Measurements from ENCODE around the gene PDZD7. TPM values are rescaled to one million over a fixed set of nuclear protein-coding genes. Genes with fewer than 3 reads are reported as not detected.

Gene PDZD7
- total and polyA plus RNA-seq, 4 donors, result 0.06 to 0.09 (median 0.07) TPM; not detected in 1

GRCh38 chr10:100983868-100984671 lies 46.9 kb downstream of the PDZD7 start:
- Histone ChIP-seq H3K27me3 (ENCODE audit: control insufficient read depth in 4 of 4, insufficient read depth in 4 of 4, low read length in 3 of 4) (no peaks in the 10 kb centered on the region), H3K4me1 (ENCODE audit: control insufficient read depth in 4 of 4, insufficient read depth in 4 of 4, low read length in 3 of 4) (peaks cover 4 to 33% (median 28%) of the 10 kb centered on the region in 4 donors), H3K36me3 (ENCODE audit: control insufficient read depth in 4 of 4, insufficient read depth in 3 of 4, low read depth in 1 of 4, low read length in 3 of 4) (peaks cover 2 to 32% (median 20%) of the 10 kb centered on the region in 4 donors), H3K9ac (ENCODE audit: low read depth in 1 of 2, low read length in 2 of 2) (no peak overlapping the region), H3K9me3 (ENCODE audit: control insufficient read depth in 4 of 4, low read length in 3 of 4) (no peaks in the 10 kb centered on the region), H3K4me3 (ENCODE audit: low read depth in 1 of 3, low read length in 3 of 3) (no peak overlapping the region), H3K27ac (ENCODE audit: low read depth in 1 of 2, low read length in 2 of 2) (no peak overlapping the region)
- no peak for DNase-seq (ENCODE audit: low spot score)
- WGBS, result 92% methylated on average over 13 of the region's 13 CpGs
- TF ChIP-seq HNF4G (IDR thresholded peaks at IDR 0.05), result no peak
- no peak for TF ChIP-seq ZBTB33 (IDR thresholded peaks at IDR 0.05)
- no peak for TF ChIP-seq SP1 (IDR thresholded peaks at IDR 0.05)
- no peak for TF ChIP-seq GABPA (IDR thresholded peaks at IDR 0.05 in 1 of 2, conservative IDR thresholded peaks at IDR 0.05 in 1 of 2)
- TF ChIP-seq MAX (IDR thresholded peaks at IDR 0.05), result no peak
- TF ChIP-seq CTCF (IDR thresholded peaks at IDR 0.05; ENCODE audit: low read depth, low read length, missing input control), result no peak
- TF ChIP-seq YY1 (IDR thresholded peaks at IDR 0.05), result no peak
- TF ChIP-seq REST (IDR thresholded peaks at IDR 0.05), result no peak
- TF ChIP-seq TAF1 (conservative IDR thresholded peaks at IDR 0.05), result no peak
- TF ChIP-seq FOXA2 (IDR thresholded peaks at IDR 0.05), result no peak
- TF ChIP-seq RXRA (IDR thresholded peaks at IDR 0.05), result no peak
- TF ChIP-seq ATF3 (IDR thresholded peaks at IDR 0.05), result no peak
- no peak for TF ChIP-seq HNF4A (conservative IDR thresholded peaks at IDR 0.05)
- TF ChIP-seq EGR1 (IDR thresholded peaks at IDR 0.05; ENCODE audit: low read depth in 2 of 2), result no peak
